Measurements from ENCODE around the gene PPP2R5A.
"Not testable (repeated sequence)": the region's sequence is repeated elsewhere in the genome, so short reads cannot be mapped to it uniquely, and the experiment has no call there.

The PPP2R5A gene

GRCh38 chr1:212301580-212301979 is 16.4 kb downstream of the PPP2R5A start:
- Mint-ChIP-seq H3K36me3 (ENCODE audit: low read depth) (peaks cover 12% of the 10 kb centered on the region), H3K4me3 (no peak overlapping the region), H3K27me3 (no peaks in the 10 kb centered on the region), H3K4me1 (ENCODE audit: low read depth) (peaks cover 57% of the 10 kb centered on the region), H3K9me3 (peaks cover 7% of the 10 kb centered on the region), H3K27ac (no peak overlapping the region)
- no peak for DNase-seq

DNA sequence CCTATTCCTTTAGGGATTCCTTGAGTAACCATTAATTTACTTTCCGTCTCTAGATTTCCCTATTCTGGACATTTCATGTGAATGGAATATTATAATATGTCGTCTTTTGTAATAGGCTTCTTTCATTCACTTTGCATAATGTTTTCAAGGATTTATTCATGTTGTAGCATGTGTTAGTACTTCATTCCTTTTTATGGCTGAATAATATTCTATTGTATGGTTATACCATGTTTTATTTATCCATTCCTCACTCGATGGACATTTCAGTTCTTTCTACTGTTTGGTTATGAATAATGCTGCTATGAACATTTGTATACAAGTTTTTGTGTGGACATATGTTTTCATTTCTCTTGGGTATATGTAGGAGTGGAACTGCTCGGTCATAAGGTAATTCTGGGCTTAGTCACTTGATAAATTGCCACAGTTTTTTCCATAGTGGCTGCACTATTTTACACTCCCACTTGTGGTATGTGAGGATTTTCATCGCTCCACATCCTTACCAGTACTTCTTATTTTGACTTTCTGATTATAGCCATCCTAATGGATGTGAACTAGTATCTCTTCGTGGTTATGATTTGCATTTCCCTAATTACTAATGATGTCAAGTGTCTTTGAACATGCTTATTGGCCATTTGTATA is 17.7 kb downstream of the PPP2R5A start:
- Mint-ChIP-seq H3K27ac (peak overlapping the region; percentile 79), H3K9me3 (peaks cover 7% of the 10 kb centered on the region), H3K4me3 (no peak overlapping the region), H3K36me3 (ENCODE audit: low read depth) (peaks cover 22% of the 10 kb centered on the region), H3K27me3 (no peaks in the 10 kb centered on the region), H3K4me1 (ENCODE audit: low read depth) (peaks cover 57% of the 10 kb centered on the region)
- DNase-seq, result no peak

- Mint-ChIP-seq H3K4me3 (no peak overlapping the region), H3K27me3 (no peaks in the 10 kb centered on the region), H3K4me1 (ENCODE audit: low read depth) (peaks cover 66% of the 10 kb centered on the region), H3K27ac (no peak overlapping the region), H3K9me3 (peaks cover 7% of the 10 kb centered on the region), H3K36me3 (ENCODE audit: low read depth) (peaks cover 45% of the 10 kb centered on the region)
- DNase-seq, result no peak
Observed at GRCh38 chr1:212305342-212305741, 20.1 kb downstream of the PPP2R5A start.

GRCh38 chr1:212305984-212306452 is 20.8 kb downstream of the PPP2R5A start:
- H3K27me3 Mint-ChIP-seq, DNase-seq, H3K4me3 Mint-ChIP-seq, H3K9me3 Mint-ChIP-seq: not testable (repeated sequence)
- Mint-ChIP-seq H3K36me3 (ENCODE audit: low read depth) (peaks cover 52% of the 10 kb centered on the region), H3K4me1 (ENCODE audit: low read depth) (peaks cover 72% of the 10 kb centered on the region), H3K27ac (peak overlapping the region; percentile 24)

- no peak for DNase-seq
- peaks cover 65% of the 10 kb centered on the region for H3K36me3 Mint-ChIP-seq (ENCODE audit: low read depth)
- H3K27me3 Mint-ChIP-seq, result no peaks in the 10 kb centered on the region
- H3K4me3 Mint-ChIP-seq, result no peak overlapping the region
- peak overlapping the region; percentile 18 for H3K27ac Mint-ChIP-seq
- H3K4me1 Mint-ChIP-seq (ENCODE audit: low read depth), result peaks cover 63% of the 10 kb centered on the region
- H3K9me3 Mint-ChIP-seq, result peaks cover 7% of the 10 kb centered on the region
Observed at GRCh38 chr1:212309967-212310366, 24.8 kb downstream of the PPP2R5A start.

DNA sequence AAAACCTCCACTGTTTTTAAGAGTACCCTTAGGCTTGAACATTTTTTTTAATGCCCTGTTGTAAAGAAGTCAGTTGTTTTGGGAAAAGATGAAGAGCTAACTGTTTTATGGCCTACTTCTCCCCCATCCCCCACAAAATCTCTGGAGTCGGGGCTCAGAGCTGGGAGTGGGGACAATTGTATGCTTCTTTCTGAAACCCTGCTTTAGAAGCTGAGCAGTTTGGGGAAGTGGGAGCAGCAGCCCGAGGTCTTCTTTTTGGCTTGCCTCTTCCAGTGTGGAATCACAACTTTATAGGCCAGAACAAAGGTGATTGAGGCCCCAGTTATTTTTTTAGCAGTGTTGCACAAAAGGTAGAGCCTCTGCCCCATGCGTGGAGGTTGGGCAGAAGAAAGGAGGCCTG is 25.2 kb downstream of the PPP2R5A start:
- Mint-ChIP-seq H3K4me1 (ENCODE audit: low read depth) (peaks cover 64% of the 10 kb centered on the region), H3K9me3 (peaks cover 5% of the 10 kb centered on the region), H3K27ac (peak overlapping the region; percentile 18), H3K36me3 (ENCODE audit: low read depth) (peaks cover 62% of the 10 kb centered on the region), H3K4me3 (no peak overlapping the region), H3K27me3 (no peaks in the 10 kb centered on the region)
- DNase-seq, result no peak

DNA sequence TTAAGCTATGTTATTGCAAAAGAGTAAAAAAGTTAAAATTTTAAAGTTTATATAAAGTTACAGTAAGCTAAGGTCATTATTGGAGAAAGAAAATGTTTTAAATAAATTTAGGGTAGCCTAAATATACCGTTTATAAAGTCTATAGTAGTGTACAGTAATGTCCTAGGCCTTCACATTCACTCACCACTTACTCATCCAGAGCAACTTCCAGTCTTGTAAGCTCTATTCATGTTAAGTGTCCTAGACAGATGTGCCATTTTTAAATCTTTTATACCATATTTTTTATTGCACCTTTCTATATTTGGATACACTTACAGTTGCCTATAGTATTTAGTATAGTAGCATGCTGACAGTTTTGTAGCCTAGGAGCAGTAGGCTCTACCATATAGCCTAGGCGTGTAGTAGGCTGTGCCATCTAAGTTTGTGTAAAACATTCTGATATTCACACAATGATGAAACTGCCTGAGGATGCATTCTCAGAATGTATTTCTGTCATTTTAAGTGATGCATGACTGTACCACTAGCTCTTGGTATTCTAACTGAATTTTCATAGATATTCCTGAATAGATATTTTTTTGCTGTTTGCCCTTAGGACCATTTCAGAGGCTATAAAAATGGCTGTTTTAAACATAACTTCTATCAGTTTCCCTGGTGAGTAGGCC is 26.8 kb downstream of the PPP2R5A start:
- H3K4me3 Mint-ChIP-seq, result no peak overlapping the region
- no peak overlapping the region for H3K27ac Mint-ChIP-seq
- no peaks in the 10 kb centered on the region for H3K27me3 Mint-ChIP-seq
- DNase-seq, result no peak
- peaks cover 71% of the 10 kb centered on the region for H3K4me1 Mint-ChIP-seq (ENCODE audit: low read depth)
- no peaks in the 10 kb centered on the region for H3K9me3 Mint-ChIP-seq
- H3K36me3 Mint-ChIP-seq (ENCODE audit: low read depth), result peaks cover 57% of the 10 kb centered on the region

- H3K4me3 Mint-ChIP-seq, result no peak overlapping the region
- no peak for DNase-seq
- H3K27ac Mint-ChIP-seq, result no peak overlapping the region
- no peaks in the 10 kb centered on the region for H3K9me3 Mint-ChIP-seq
- H3K27me3 Mint-ChIP-seq, result no peaks in the 10 kb centered on the region
- H3K36me3 Mint-ChIP-seq (ENCODE audit: low read depth), result peaks cover 48% of the 10 kb centered on the region
- peaks cover 68% of the 10 kb centered on the region for H3K4me1 Mint-ChIP-seq (ENCODE audit: low read depth)
Observed at GRCh38 chr1:212313616-212314015, 28.4 kb downstream of the PPP2R5A start.

- no peak overlapping the region for H3K27ac Mint-ChIP-seq
- no peaks in the 10 kb centered on the region for H3K9me3 Mint-ChIP-seq
- no peak overlapping the region for H3K4me3 Mint-ChIP-seq
- no peaks in the 10 kb centered on the region for H3K27me3 Mint-ChIP-seq
- H3K4me1 Mint-ChIP-seq (ENCODE audit: low read depth), result peaks cover 57% of the 10 kb centered on the region
- H3K36me3 Mint-ChIP-seq (ENCODE audit: low read depth), result peaks cover 39% of the 10 kb centered on the region
- no peak for DNase-seq
Observed at GRCh38 chr1:212315184-212315583, 30.0 kb downstream of the PPP2R5A start.

DNA sequence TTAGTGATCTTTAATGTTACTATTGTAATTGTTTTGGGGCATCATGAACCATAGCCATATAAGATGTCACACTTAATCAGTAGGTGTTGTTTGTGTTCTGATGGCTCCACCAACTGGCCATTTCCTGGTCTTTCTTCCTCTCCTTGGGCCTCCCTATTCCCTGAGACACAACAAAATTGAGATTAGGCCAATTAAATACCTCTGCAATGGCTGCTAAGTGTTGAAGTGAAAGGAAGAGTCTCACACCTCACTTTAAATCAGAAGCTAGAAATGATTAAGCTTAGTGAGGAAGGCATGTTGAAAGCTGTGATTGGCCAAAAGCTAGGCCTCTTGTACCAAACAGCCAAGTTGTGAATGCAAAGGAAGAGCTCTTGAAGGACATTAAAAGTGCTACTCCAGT is 30.7 kb downstream of the PPP2R5A start:
- peak overlapping the region; percentile 80 for H3K27ac Mint-ChIP-seq
- H3K27me3 Mint-ChIP-seq, result no peaks in the 10 kb centered on the region

DNA sequence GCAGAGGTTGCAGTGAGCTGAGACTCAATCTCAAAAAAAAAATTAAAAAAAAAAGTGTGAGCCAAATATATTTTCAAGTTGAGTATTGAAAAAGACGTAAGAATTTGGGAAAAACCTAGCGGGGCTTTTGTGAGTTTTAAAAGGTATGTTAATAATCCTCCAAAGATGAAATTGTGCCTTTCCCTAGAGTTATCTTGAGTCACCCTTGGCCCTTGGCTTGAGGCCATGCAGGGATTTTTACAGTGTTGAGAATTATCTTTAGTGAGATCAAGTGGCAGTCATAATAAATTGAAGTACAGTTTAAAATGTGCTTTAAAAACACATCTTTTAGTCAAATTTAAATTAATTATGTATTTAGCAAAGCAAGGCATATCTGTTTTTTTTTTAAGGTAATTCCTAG is 32.7 kb downstream of the PPP2R5A start:
- no peaks in the 10 kb centered on the region for H3K9me3 Mint-ChIP-seq
- H3K4me3 Mint-ChIP-seq, result no peak overlapping the region
- no peak overlapping the region for H3K27ac Mint-ChIP-seq
- no peak for DNase-seq
- H3K4me1 Mint-ChIP-seq (ENCODE audit: low read depth), result peaks cover 48% of the 10 kb centered on the region
- H3K36me3 Mint-ChIP-seq (ENCODE audit: low read depth), result peaks cover 24% of the 10 kb centered on the region
- no peaks in the 10 kb centered on the region for H3K27me3 Mint-ChIP-seq

More for the DNA sequence above, 30.7 kb downstream of the PPP2R5A start:
- no peak for DNase-seq
- Mint-ChIP-seq H3K9me3 (no peaks in the 10 kb centered on the region), H3K36me3 (ENCODE audit: low read depth) (peaks cover 32% of the 10 kb centered on the region), H3K4me3 (no peak overlapping the region), H3K4me1 (ENCODE audit: low read depth) (peaks cover 50% of the 10 kb centered on the region)

- H3K36me3 Mint-ChIP-seq (ENCODE audit: low read depth), result peaks cover 20% of the 10 kb centered on the region
- H3K27me3 Mint-ChIP-seq, DNase-seq, H3K27ac Mint-ChIP-seq, H3K4me3 Mint-ChIP-seq, H3K9me3 Mint-ChIP-seq: not testable (repeated sequence)
- H3K4me1 Mint-ChIP-seq (ENCODE audit: low read depth), result peaks cover 41% of the 10 kb centered on the region
Observed at GRCh38 chr1:212321031-212321430, 35.8 kb downstream of the PPP2R5A start.

DNA sequence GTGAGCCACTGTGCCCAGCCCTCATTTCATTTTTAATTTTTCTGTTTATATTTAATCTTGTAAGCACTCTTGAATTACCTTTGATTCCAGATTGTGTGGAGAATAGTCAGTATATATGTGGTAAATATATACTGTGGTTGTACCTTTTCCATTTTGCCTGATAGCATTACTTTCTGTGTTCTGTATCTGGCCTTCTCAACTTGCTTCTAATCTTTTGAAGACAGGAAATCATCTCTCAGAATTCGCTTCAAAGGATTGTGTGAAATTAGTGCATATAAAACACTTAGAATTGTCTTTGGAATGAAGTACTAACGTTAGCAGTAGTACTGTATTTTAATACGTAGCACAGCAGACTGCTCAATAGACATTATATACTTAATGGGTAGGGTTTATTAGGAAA is 37.9 kb downstream of the PPP2R5A start:
- Mint-ChIP-seq H3K4me3 (no peak overlapping the region), H3K9me3 (no peaks in the 10 kb centered on the region), H3K27me3 (no peaks in the 10 kb centered on the region), H3K36me3 (ENCODE audit: low read depth) (peaks cover 13% of the 10 kb centered on the region), H3K4me1 (ENCODE audit: low read depth) (peaks cover 29% of the 10 kb centered on the region), H3K27ac (no peak overlapping the region)
- no peak for DNase-seq

DNA sequence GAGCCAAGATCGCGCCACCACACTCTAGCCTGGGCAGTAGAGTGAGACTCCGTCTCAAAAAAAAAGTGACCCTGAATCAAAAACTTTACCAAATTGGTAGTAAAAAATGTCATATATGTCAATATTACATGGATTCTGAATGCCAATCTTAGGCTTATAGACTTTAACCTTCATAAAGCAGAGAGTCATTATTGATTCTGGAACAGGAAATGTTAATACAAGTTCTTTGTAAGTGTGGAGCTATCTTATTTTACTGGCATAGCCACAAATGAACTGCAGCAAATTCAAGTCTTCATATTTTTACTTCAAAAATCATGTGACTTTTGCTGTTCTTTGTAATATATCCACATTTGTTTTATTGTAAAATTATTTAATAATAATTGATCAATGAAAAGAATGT is 41.3 kb downstream of the PPP2R5A start:
- Mint-ChIP-seq H3K9me3 (no peaks in the 10 kb centered on the region), H3K4me3 (no peak overlapping the region), H3K27ac (no peak overlapping the region), H3K27me3 (no peaks in the 10 kb centered on the region), H3K36me3 (ENCODE audit: low read depth) (peaks cover 26% of the 10 kb centered on the region), H3K4me1 (ENCODE audit: low read depth) (peaks cover 28% of the 10 kb centered on the region)
- DNase-seq, result no peak

DNA sequence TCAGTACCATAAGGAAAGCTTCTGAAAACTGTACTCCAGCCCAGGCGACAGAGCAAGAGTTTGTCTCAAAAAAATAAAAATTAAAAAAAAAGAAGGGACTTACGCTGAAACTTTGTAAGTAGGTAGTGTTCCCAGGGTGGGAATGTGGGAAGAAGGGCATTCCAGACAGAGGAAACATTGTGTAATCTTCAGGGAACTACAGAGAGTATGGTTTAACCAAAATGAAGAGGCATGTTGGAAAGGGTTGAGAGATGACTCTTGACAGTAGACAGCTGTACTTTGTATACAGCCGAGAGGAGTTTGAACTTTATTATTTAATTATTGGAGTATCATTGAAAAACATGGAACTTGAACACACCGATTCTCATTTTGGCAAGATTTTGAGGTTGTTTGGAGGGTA is 43.0 kb downstream of the PPP2R5A start:
- Mint-ChIP-seq H3K4me1 (ENCODE audit: low read depth) (peaks cover 21% of the 10 kb centered on the region), H3K4me3 (no peak overlapping the region), H3K9me3 (no peaks in the 10 kb centered on the region), H3K36me3 (ENCODE audit: low read depth) (peaks cover 38% of the 10 kb centered on the region), H3K27me3 (no peaks in the 10 kb centered on the region), H3K27ac (no peak overlapping the region)
- no peak for DNase-seq
